ENCODE measurements around the gene SYNPR. TPM values are rescaled to one million over a fixed set of nuclear protein-coding genes. Genes with fewer than 3 reads are reported as not detected.

SYNPR gene
- total and polyA plus RNA-seq, 7 donors: 0.16 to 1.4 (median 0.32) TPM; not detected in 2

DNA sequence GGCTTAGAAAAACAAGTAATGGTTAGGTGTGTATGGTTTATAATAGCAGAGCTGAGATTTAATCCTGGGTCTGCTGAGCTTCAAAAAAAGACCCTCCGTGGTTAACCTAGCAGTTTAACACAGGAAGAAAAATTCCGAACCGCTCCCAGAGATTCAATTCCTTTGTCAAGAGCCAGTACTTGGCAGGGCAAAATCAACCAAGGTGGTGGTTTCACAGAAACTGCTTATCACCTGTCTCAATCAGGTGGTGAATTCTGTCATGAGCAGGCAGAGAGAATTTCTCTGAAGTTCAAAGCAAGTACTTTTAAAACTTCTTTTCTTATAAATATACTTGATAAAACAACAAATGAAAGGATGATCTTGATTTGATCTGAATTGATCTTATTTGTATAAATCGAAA lies 17.2 kb downstream of the SYNPR start:
- Histone ChIP-seq H3K27ac (no peak overlapping the region), H3K36me3 (no peaks in the 10 kb centered on the region), H3K27me3 (no peaks in the 10 kb centered on the region), H3K4me3 (no peak overlapping the region), H3K9me3 (peaks cover 0 to 4% (median 0%) of the 10 kb centered on the region in 4 donors), H3K4me1 (no peaks in the 10 kb centered on the region)
- TF ChIP-seq EP300 (IDR thresholded peaks at IDR 0.05) (no peak), POLR2A (IDR thresholded peaks at IDR 0.05) (no peak), POLR2AphosphoS5 (IDR thresholded peaks at IDR 0.05) (no peak), CTCF (IDR thresholded peaks at IDR 0.05) (no peak)
- 54 to 86% methylated on average over 4 of the region's 4 CpGs for WGBS, 2 donors
- intact Hi-C loops (cut with DNase I): no loop called here
- DNase-seq: no peak

DNA sequence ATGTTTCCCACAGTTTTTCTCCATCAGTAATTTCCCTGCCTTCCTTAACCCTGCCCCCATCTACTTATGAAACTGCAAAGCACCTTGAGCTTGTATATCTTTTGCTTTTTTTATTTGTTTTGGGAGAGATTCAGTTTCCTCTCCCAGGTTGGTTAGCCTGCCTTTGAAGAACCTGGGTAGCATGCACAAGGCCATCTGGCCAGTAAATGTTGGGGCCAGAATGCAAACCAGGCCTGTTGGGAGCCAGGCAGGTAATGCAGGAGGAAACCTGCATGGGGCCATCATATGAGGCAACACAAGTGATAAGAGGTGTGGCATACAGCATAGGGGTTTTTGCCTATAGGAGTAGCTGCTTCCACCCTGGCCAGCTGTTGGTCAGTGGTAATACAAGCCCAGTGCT lies 17.7 kb downstream of the SYNPR start:
- H3K4me1 ChIP-seq: no peaks in the 10 kb centered on the region
- peaks cover 0 to 4% (median 0%) of the 10 kb centered on the region in 4 donors for H3K9me3 ChIP-seq
- H3K27me3 ChIP-seq: no peaks in the 10 kb centered on the region
- intact Hi-C loops (cut with DNase I): no loop called here
- DNase-seq: no peak
- no peak for TF ChIP-seq POLR2A (IDR thresholded peaks at IDR 0.05)
- no peak for TF ChIP-seq POLR2AphosphoS5 (IDR thresholded peaks at IDR 0.05)
- TF ChIP-seq CTCF (IDR thresholded peaks at IDR 0.05): no peak
- H3K4me3 ChIP-seq: no peak overlapping the region
- H3K27ac ChIP-seq: no peak overlapping the region
- no peaks in the 10 kb centered on the region for H3K36me3 ChIP-seq

GRCh38 chr3:63296249-63296648 lies 18.1 kb downstream of the SYNPR start:
- DNase-seq: no peak
- 73 to 89% methylated on average over 4 of the region's 4 CpGs for WGBS, 2 donors
- TF ChIP-seq POLR2AphosphoS5 (IDR thresholded peaks at IDR 0.05) (no peak), EP300 (IDR thresholded peaks at IDR 0.05) (no peak), CTCF (IDR thresholded peaks at IDR 0.05) (no peak), POLR2A (IDR thresholded peaks at IDR 0.05) (no peak)
- Histone ChIP-seq H3K9me3 (peaks cover 0 to 4% (median 0%) of the 10 kb centered on the region in 4 donors), H3K27me3 (no peaks in the 10 kb centered on the region), H3K4me3 (no peak overlapping the region), H3K4me1 (no peaks in the 10 kb centered on the region), H3K36me3 (no peaks in the 10 kb centered on the region), H3K27ac (no peak overlapping the region)
- intact Hi-C loops (cut with DNase I): no loop called here

- no peaks in the 10 kb centered on the region for H3K27me3 ChIP-seq
- no peaks in the 10 kb centered on the region for H3K4me1 ChIP-seq
- no peak overlapping the region for H3K27ac ChIP-seq
- WGBS, 2 donors: 33 to 58% methylated on average over 1 of the region's 1 CpG
- H3K4me3 ChIP-seq: no peak overlapping the region
- no peak for DNase-seq
- intact Hi-C loops (cut with DNase I): no loop called here
- H3K9me3 ChIP-seq: no peaks in the 10 kb centered on the region
- no peak for TF ChIP-seq POLR2AphosphoS5 (IDR thresholded peaks at IDR 0.05)
- no peak for TF ChIP-seq EP300 (IDR thresholded peaks at IDR 0.05)
- no peak for TF ChIP-seq CTCF (IDR thresholded peaks at IDR 0.05)
- no peak for TF ChIP-seq POLR2A (IDR thresholded peaks at IDR 0.05)
- H3K36me3 ChIP-seq: no peaks in the 10 kb centered on the region
These were observed 25.1 kb downstream of the SYNPR start for GRCh38 chr3:63303238-63303637.

GRCh38 chr3:63304421-63304820 lies 26.3 kb downstream of the SYNPR start:
- DNase-seq: no peak
- intact Hi-C loops (cut with DNase I): no loop called here
- no peaks in the 10 kb centered on the region for H3K27me3 ChIP-seq
- no peaks in the 10 kb centered on the region for H3K36me3 ChIP-seq
- no peak overlapping the region for H3K27ac ChIP-seq
- TF ChIP-seq EP300 (IDR thresholded peaks at IDR 0.05): no peak
- no peaks in the 10 kb centered on the region for H3K4me1 ChIP-seq
- no peak overlapping the region for H3K4me3 ChIP-seq
- H3K9me3 ChIP-seq: no peaks in the 10 kb centered on the region
